ENCODE results near the gene TUT4. TPM values are rescaled to one million over a fixed set of nuclear protein-coding genes. Genes with fewer than 3 reads are reported as not detected.
A peak's percentile ranks its signal among the peaks of the same experiment; 100 is the strongest.

TUT4 gene
- total and polyA plus RNA-seq, 2 donors (not counting 1 experiment from before 2014, with no cell fraction given) = 29.3 to 37.5 TPM

- peaks cover 29% of the 10 kb centered on the region for H3K79me2 ChIP-seq (ENCODE audit: control insufficient read depth, insufficient read depth, low read length)
- H3K4me2 ChIP-seq (ENCODE audit: extremely low read depth, insufficient read depth, low read length) = peak overlapping the region; percentile 94
- H3K4me1 ChIP-seq (ENCODE audit: control insufficient read depth, extremely low read depth, insufficient read depth, low read length) = no peaks in the 10 kb centered on the region
- peak overlapping the region; percentile 99 for H2AFZ ChIP-seq (ENCODE audit: low read length)
- H3K9me3 ChIP-seq (ENCODE audit: control insufficient read depth, insufficient read depth, low read depth, low read length) = no peaks in the 10 kb centered on the region
- H3K4me3 ChIP-seq (replicated peaks in 1 of 4; ENCODE audit: control extremely low read depth in 1 of 4, insufficient read depth in 1 of 4, low read depth in 3 of 4, low read length in 4 of 4) = peak overlapping the region; percentile 79 to 100 (median 94)
- peak overlapping the region; percentile 97 for H3K27ac ChIP-seq (ENCODE audit: insufficient read depth, low read length)
- H3K27me3 ChIP-seq (ENCODE audit: control insufficient read depth, insufficient read depth, low read length) = no peaks in the 10 kb centered on the region
- TF ChIP-seq CTCF (conservative IDR thresholded peaks at IDR 0.05 in 1 of 2, IDR thresholded peaks at IDR 0.05 in 1 of 2; ENCODE audit: low read depth in 1 of 2, low read length in 2 of 2) = no peak
- no peaks in the 10 kb centered on the region for H3K36me3 ChIP-seq (ENCODE audit: control insufficient read depth, insufficient read depth, low read length)
- H4K20me1 ChIP-seq (ENCODE audit: control insufficient read depth, extremely low read depth, insufficient read depth, low read length) = no peaks in the 10 kb centered on the region
- DNase-seq (ENCODE audit: low read depth in 2 of 2) = peak; percentile 78 to 81
- H3K9ac ChIP-seq (ENCODE audit: insufficient read depth, low read length) = peak overlapping the region; percentile 58
These were observed 149.3 kb downstream of the TUT4 start for GRCh38 chr1:52403566-52404115.

- Histone ChIP-seq H3K9ac (ENCODE audit: insufficient read depth, low read length) (no peak overlapping the region), H2AFZ (ENCODE audit: low read length) (peak overlapping the region; percentile 99), H4K20me1 (ENCODE audit: control insufficient read depth, extremely low read depth, insufficient read depth, low read length) (no peaks in the 10 kb centered on the region), H3K4me2 (ENCODE audit: extremely low read depth, insufficient read depth, low read length) (peak overlapping the region; percentile 94), H3K27ac (ENCODE audit: insufficient read depth, low read length) (no peak overlapping the region), H3K4me1 (ENCODE audit: control insufficient read depth, extremely low read depth, insufficient read depth, low read length) (no peaks in the 10 kb centered on the region), H3K79me2 (ENCODE audit: control insufficient read depth, insufficient read depth, low read length) (peaks cover 29% of the 10 kb centered on the region), H3K9me3 (ENCODE audit: control insufficient read depth, insufficient read depth, low read depth, low read length) (no peaks in the 10 kb centered on the region), H3K36me3 (ENCODE audit: control insufficient read depth, insufficient read depth, low read length) (no peaks in the 10 kb centered on the region), H3K4me3 (replicated peaks in 1 of 4; ENCODE audit: control extremely low read depth in 1 of 4, insufficient read depth in 1 of 4, low read depth in 3 of 4, low read length in 4 of 4) (peak overlapping the region; percentile 79 to 100 (median 94)), H3K27me3 (ENCODE audit: control insufficient read depth, insufficient read depth, low read length) (no peaks in the 10 kb centered on the region)
- TF ChIP-seq CTCF (conservative IDR thresholded peaks at IDR 0.05 in 1 of 2, IDR thresholded peaks at IDR 0.05 in 1 of 2; ENCODE audit: low read depth in 1 of 2, low read length in 2 of 2) (no peak), EZH2 (IDR thresholded peaks at IDR 0.05; ENCODE audit: low read length, missing control alignments) (no peak)
- no peak for DNase-seq (ENCODE audit: low read depth in 2 of 2)
These were observed 150.0 kb downstream of the TUT4 start for GRCh38 chr1:52402860-52403240.

GRCh38 chr1:52400131-52400530 is 152.8 kb downstream of the TUT4 start:
- Histone ChIP-seq H3K4me3 (replicated peaks in 1 of 4; ENCODE audit: control extremely low read depth in 1 of 4, insufficient read depth in 1 of 4, low read depth in 3 of 4, low read length in 4 of 4) (no peak overlapping the region), H3K79me2 (ENCODE audit: control insufficient read depth, insufficient read depth, low read length) (peaks cover 15% of the 10 kb centered on the region), H3K4me2 (ENCODE audit: extremely low read depth, insufficient read depth, low read length) (no peak overlapping the region), H2AFZ (ENCODE audit: low read length) (no peak overlapping the region), H3K27ac (ENCODE audit: insufficient read depth, low read length) (no peak overlapping the region), H3K9me3 (ENCODE audit: control insufficient read depth, insufficient read depth, low read depth, low read length) (no peaks in the 10 kb centered on the region), H3K27me3 (ENCODE audit: control insufficient read depth, insufficient read depth, low read length) (no peaks in the 10 kb centered on the region), H4K20me1 (ENCODE audit: control insufficient read depth, extremely low read depth, insufficient read depth, low read length) (no peaks in the 10 kb centered on the region), H3K9ac (ENCODE audit: insufficient read depth, low read length) (no peak overlapping the region), H3K4me1 (ENCODE audit: control insufficient read depth, extremely low read depth, insufficient read depth, low read length) (no peaks in the 10 kb centered on the region), H3K36me3 (ENCODE audit: control insufficient read depth, insufficient read depth, low read length) (no peaks in the 10 kb centered on the region)
- DNase-seq (ENCODE audit: low read depth in 2 of 2) = no peak
- TF ChIP-seq CTCF (conservative IDR thresholded peaks at IDR 0.05 in 1 of 2, IDR thresholded peaks at IDR 0.05 in 1 of 2; ENCODE audit: low read depth in 1 of 2, low read length in 2 of 2) = no peak
- TF ChIP-seq EZH2 (IDR thresholded peaks at IDR 0.05; ENCODE audit: low read length, missing control alignments) = no peak
